Keratinocyte (primary cell): ENCODE results near the gene OTX2. TPM values are rescaled to one million over a fixed set of nuclear protein-coding genes. Genes with fewer than 3 reads are reported as not detected.

Experiments used
- DNase-seq: peaks from one replicate; pipeline ENCODE4 v3.0.0-alpha.2; 2011; ENCODE audit warnings: low read depth, missing footprints, low spot score
- FAIRE-seq: peaks from 2 replicates; lab custom pipeline; 2011; peaks lifted over from hg19 to GRCh38; lab: Jason Lieb, UNC
- H2AFZ ChIP-seq: 2 replicates; pipeline ENCODE4 v1.6.0; 2012; ENCODE audit warnings: low read length, control low read depth, inconsistent platforms; ENCODE audit not compliant: control insufficient read depth
- H3K27ac ChIP-seq: 2 replicates; pipeline ENCODE4 v1.5.1; 2011; ENCODE audit warnings: low read length; ENCODE audit not compliant: control insufficient read depth, insufficient read depth
- H3K27me3 ChIP-seq: 3 replicates; pipeline ENCODE4 v1.6.0; 2011; ENCODE audit warnings: low read length; ENCODE audit not compliant: control insufficient read depth, insufficient read depth; ENCODE audit errors: extremely low read depth
- H3K36me3 ChIP-seq, 2 experiments: 2 replicates in 1 of 2; 3 replicates in 1 of 2; pipeline ENCODE4 v1.5.1; 2011; ENCODE audit warnings: low read length in 2 of 2, mild to moderate bottlenecking in 1 of 2; ENCODE audit not compliant: control insufficient read depth in 2 of 2, insufficient read depth in 2 of 2; ENCODE audit errors: extremely low read depth in 1 of 2
- H3K4me1 ChIP-seq: 3 replicates; pipeline ENCODE4 v1.5.1; 2011; ENCODE audit warnings: low read length; ENCODE audit not compliant: control insufficient read depth, insufficient read depth; ENCODE audit errors: extremely low read depth
- H3K4me2 ChIP-seq: 3 replicates; pipeline ENCODE4 v1.6.0; 2011; ENCODE audit warnings: low read depth, low read length; ENCODE audit not compliant: control insufficient read depth, insufficient read depth; ENCODE audit errors: extremely low read depth
- H3K4me3 ChIP-seq, 3 experiments: fragments of 200-600 bp in 1 of 3; sonication (generic) in 1 of 3; 2 replicates in 2 of 3; 3 replicates in 1 of 3; pipeline ENCODE4 v1.5.1; 2011 to 2016; ENCODE audit warnings: low read length in 3 of 3, mild to moderate bottlenecking in 3 of 3, control low read depth in 2 of 3, inconsistent platforms in 1 of 3, low read depth in 1 of 3, mixed read lengths in 1 of 3, mixed run types in 1 of 3, moderate library complexity in 1 of 3; ENCODE audit not compliant: control insufficient read depth in 2 of 3, insufficient read depth in 2 of 3; ENCODE audit errors: extremely low read depth in 1 of 3
- H3K79me2 ChIP-seq: 2 replicates; pipeline ENCODE4 v1.6.0; 2012; ENCODE audit warnings: low read length; ENCODE audit not compliant: control insufficient read depth, insufficient read depth
- H3K9ac ChIP-seq: 3 replicates; pipeline ENCODE4 v1.6.0; 2011; ENCODE audit warnings: low read length; ENCODE audit not compliant: control insufficient read depth, insufficient read depth; ENCODE audit errors: extremely low read depth
- H3K9me1 ChIP-seq: 3 replicates; pipeline ENCODE4 v1.6.0; 2011; ENCODE audit warnings: low read length; ENCODE audit not compliant: control insufficient read depth, insufficient read depth; ENCODE audit errors: extremely low read depth
- H3K9me3 ChIP-seq: 2 replicates; pipeline ENCODE4 v1.5.1; 2012; ENCODE audit warnings: low read depth, low read length; ENCODE audit not compliant: control insufficient read depth
- H4K20me1 ChIP-seq: 3 replicates; pipeline ENCODE4 v1.6.0; 2011; ENCODE audit warnings: low read length; ENCODE audit not compliant: control insufficient read depth, insufficient read depth; ENCODE audit errors: extremely low read depth
- EZH2 ChIP-seq: IDR thresholded peaks from one replicate; pipeline ENCODE4 v1.6.1; 2012; ENCODE audit warnings: inconsistent platforms, mild to moderate bottlenecking, low read length, moderate library complexity
- dilution Hi-C: fragments of 300-500 bp; cut with MboI; formaldehyde crosslinking; loops from one replicate; pipeline ENCODE4 v1.7.0; 2020; ENCODE audit warnings: low sequenced_read_pairs; ENCODE audit not compliant: extremely low pct_ligation_motif_present
- polyA plus RNA-seq, 5 experiments: library from polyadenylated mRNA; depleted of rRNA in 3 of 5; stranded (reverse) in 3 of 5; stranded (forward) in 1 of 5; unstranded in 1 of 5; fragments of >200 nt; gene quantifications; 1 replicate in 1 of 5; 2 replicates in 3 of 5; 3 replicates in 1 of 5; pipeline versions ENCODE4 v1.2.1 to v1.2.3, GENCODE V29; 2011 to 2012; ENCODE audit warnings: missing spikeins in 2 of 5, low read depth in 1 of 5, low replicate concordance in 1 of 5
- TF ChIP-seq, protein P1 (sequence below), 3 experiments: IDR thresholded peaks in 1 of 3; conservative IDR thresholded peaks in 1 of 3; optimal IDR thresholded peaks in 1 of 3; 2 replicates in 2 of 3; 3 replicates in 1 of 3; pipeline versions ENCODE3 to v1.5.1; 2011; ENCODE audit warnings: low read length in 3 of 3, mild to moderate bottlenecking in 3 of 3, moderate library complexity in 2 of 3, control low read depth in 1 of 3, inconsistent platforms in 1 of 3; ENCODE audit not compliant: insufficient read depth in 2 of 3; ENCODE audit errors: extremely low read depth in 1 of 3

Gene OTX2
- polyA plus RNA-seq, 1 donor (not counting 4 experiments of a cell fraction or from before 2014, with no cell fraction given): not detected

DNA sequence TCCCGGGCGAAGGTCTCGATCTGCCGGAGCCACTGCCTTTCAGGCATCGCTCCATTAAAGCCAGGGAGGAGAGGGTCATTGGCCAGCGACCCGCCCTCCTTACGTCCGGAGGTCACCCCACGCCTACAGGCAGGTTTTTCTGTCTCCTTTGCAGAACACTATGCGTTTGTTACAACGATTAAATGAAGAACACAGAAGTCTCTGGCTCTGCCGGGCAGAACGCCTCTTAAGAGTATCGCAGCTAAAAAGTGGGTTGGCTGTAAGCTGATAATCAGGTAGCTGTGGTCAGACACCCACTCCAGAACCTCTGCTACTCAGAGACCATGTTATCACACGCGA, 15.0 kb downstream of the OTX2 start:
- FAIRE-seq (no peak), DNase-seq (no peak)
- Histone ChIP-seq H3K79me2 (no peaks in the 10 kb centered on the region), H3K36me3 (no peaks in the 10 kb centered on the region), H3K27ac (no peak overlapping the region), H3K4me3 (no peak overlapping the region), H3K9ac (no peak overlapping the region), H3K27me3 (peaks cover 67% of the 10 kb centered on the region), H3K9me1 (no peaks in the 10 kb centered on the region), H3K4me1 (peaks cover 4% of the 10 kb centered on the region), H2AFZ (no peak overlapping the region), H3K9me3 (no peaks in the 10 kb centered on the region), H3K4me2 (no peak overlapping the region), H4K20me1 (no peaks in the 10 kb centered on the region)
- dilution Hi-C loops: no loop called here
- TF ChIP-seq, protein P1, sequence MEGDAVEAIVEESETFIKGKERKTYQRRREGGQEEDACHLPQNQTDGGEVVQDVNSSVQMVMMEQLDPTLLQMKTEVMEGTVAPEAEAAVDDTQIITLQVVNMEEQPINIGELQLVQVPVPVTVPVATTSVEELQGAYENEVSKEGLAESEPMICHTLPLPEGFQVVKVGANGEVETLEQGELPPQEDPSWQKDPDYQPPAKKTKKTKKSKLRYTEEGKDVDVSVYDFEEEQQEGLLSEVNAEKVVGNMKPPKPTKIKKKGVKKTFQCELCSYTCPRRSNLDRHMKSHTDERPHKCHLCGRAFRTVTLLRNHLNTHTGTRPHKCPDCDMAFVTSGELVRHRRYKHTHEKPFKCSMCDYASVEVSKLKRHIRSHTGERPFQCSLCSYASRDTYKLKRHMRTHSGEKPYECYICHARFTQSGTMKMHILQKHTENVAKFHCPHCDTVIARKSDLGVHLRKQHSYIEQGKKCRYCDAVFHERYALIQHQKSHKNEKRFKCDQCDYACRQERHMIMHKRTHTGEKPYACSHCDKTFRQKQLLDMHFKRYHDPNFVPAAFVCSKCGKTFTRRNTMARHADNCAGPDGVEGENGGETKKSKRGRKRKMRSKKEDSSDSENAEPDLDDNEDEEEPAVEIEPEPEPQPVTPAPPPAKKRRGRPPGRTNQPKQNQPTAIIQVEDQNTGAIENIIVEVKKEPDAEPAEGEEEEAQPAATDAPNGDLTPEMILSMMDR (optimal IDR thresholded peaks at IDR 0.05 in 1 of 3, IDR thresholded peaks at IDR 0.05 in 1 of 3, conservative IDR thresholded peaks at IDR 0.05 in 1 of 3; ENCODE audit: extremely low read depth in 1 of 3, insufficient read depth in 2 of 3, low read length in 3 of 3): no peak
- TF ChIP-seq EZH2: peak; percentile 85

DNA sequence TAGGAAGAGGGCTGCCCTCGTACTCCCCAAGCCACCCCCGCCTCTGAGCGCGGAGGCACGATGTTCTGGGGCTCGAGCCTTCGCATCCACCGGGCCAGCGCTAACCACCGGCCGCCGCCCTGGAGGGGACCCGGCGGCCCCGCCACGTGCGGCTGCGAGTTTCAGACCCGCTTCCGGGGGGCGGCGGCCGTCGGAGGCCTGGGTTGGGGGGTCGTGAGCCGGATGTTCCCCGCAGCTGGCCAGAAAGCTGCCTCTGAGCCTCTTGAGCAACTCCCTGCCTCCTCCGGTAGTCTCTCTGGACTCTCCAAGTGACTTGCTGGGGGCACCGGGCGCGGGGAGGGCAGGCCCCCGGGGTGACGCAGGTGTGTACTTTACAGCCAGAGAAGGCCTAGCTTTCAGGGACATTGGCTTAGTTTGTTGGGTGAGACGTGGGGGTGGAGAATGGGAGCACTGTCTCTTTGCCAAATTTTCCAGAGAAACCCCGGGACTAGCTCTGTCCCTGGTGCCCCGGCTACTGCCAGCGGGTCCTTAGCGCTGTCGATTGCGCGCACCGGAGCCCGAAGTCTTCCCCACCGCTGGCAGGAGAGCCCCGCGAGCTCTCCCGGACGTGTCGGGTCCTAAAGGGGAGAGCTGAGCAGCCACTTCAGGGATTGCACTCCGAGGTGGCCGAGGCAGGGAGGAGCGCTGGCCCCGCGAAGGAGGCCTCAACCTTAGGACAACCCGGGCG, 15.6 kb downstream of the OTX2 start:
- H3K4me3 ChIP-seq: no peak overlapping the region
- no peak for FAIRE-seq
- dilution Hi-C loops: no loop called here

More for the DNA sequence above, 15.6 kb downstream of the OTX2 start:
- Histone ChIP-seq H4K20me1 (no peaks in the 10 kb centered on the region), H3K27me3 (peaks cover 64% of the 10 kb centered on the region), H3K4me2 (no peak overlapping the region), H3K9me1 (no peaks in the 10 kb centered on the region), H3K36me3 (no peaks in the 10 kb centered on the region), H3K79me2 (no peaks in the 10 kb centered on the region), H3K9me3 (no peaks in the 10 kb centered on the region), H3K27ac (no peak overlapping the region), H3K9ac (no peak overlapping the region), H3K4me1 (peaks cover 4% of the 10 kb centered on the region), H2AFZ (no peak overlapping the region)
- TF ChIP-seq, protein P1 (optimal IDR thresholded peaks at IDR 0.05 in 1 of 3, IDR thresholded peaks at IDR 0.05 in 1 of 3, conservative IDR thresholded peaks at IDR 0.05 in 1 of 3; ENCODE audit: extremely low read depth in 1 of 3, insufficient read depth in 2 of 3, low read length in 3 of 3): no peak
- TF ChIP-seq EZH2: peak; percentile 13
- DNase-seq: no peak
